CD4-positive, alpha-beta T cell treated with Interleukin-4 for 4 hours (primary cell): ENCODE data around the gene IL37.

ENCODE experiments used
- DNase-seq: peaks from one replicate; pipeline ENCODE4 v3.0.0-alpha.2; 2020

IL37 gene

DNA sequence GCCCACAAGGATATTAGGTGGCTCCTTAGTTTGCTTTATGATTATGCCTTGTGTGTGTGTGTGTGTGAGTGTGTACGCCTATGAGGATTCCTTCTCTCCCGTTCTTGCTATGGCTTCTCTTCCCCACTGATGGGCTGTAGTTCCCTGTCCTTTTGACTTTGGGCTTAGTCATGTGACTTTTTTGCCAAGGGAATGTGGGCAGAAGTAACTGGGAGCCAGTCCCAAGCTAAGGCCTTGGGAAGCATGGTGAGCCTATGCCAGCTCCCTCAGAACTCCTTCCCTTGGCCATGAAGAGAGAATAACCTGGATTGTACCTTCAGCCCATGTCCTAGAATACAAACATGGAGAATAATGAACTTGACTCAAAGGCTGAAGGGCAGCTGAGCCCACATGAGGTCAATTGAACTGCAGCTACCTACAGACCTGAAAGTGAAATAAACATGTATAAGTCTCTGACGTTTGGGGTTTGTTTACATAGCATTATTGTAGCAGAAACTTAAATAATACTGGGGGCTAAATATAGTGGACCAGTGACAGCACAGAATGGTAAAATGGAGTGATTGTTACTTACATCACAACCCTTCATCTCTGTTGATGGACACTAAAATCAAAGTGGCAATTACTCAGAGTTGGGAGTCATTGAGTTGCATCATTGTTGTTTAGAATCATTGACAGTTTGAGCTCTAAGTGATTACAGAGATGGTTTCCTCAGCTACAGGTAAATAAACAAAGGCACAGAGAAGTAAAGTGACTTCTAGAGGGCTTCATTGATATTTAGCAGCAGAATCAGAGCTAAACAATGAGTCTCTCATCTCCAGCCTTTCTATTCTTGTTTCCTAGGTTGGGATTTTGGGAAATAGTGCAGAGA lies 51.6 kb downstream of the IL37 start:
- no peak for DNase-seq

DNA sequence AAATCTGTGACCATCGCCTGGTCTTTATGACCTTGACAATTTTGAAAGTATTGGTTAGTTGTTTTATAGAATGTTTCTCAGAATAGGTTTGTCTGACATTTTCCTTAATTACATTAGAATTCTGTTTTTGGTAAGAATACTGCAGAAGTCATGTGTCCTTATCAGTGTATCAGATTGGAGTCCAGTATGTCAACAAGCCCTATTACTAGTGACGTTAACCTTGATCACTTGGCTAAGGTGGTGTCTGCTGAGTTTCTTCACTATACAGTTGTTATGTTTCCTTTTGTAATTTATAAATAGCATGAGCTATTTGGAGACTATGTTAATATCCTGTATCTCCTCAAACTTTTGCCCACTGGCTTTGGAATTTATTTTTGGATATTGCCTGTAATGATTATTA lies 56.1 kb downstream of the IL37 start:
- no peak for DNase-seq
